BJ (cell line): ENCODE results near the gene CLSTN2. TPM values are rescaled to one million over a fixed set of nuclear protein-coding genes. Genes with fewer than 3 reads are reported as not detected.

ENCODE experiments used
- CTCF ChIA-PET: fragments of 350-600 bp; formaldehyde crosslinking; extraction: SDS; loops from one replicate; lab custom pipeline; 2021; ENCODE audit warnings: antibody characterized with exemption, inconsistent platforms; lab: Yijun Ruan, JAX
- POLR2A ChIA-PET: fragments of 300-600 bp; sonication (Branson Sonifier 250); formaldehyde crosslinking; extraction: SDS; loops from one replicate; lab custom pipeline; 2021; ENCODE audit warnings: antibody characterized with exemption; lab: Charles Lee
- DNase-seq: peaks from one replicate; pipeline ENCODE4 v3.0.0-alpha.2; 2011; ENCODE audit warnings: low read depth
- H3K27me3 ChIP-seq: 2 replicates; pipeline ENCODE4 v1.6.0; 2011; ENCODE audit warnings: low read length; ENCODE audit not compliant: control insufficient read depth, insufficient read depth
- H3K36me3 ChIP-seq: 2 replicates; pipeline ENCODE4 v1.5.1; 2011; ENCODE audit warnings: low read length; ENCODE audit not compliant: control insufficient read depth, insufficient read depth
- H3K4me3 ChIP-seq: 2 replicates; pipeline ENCODE4 v1.5.1; 2011; ENCODE audit warnings: low read depth, mild to moderate bottlenecking, control low read depth, low read length
- CTCF ChIP-seq: IDR thresholded peaks from 2 replicates; pipeline ENCODE4 v1.5.1; 2011; ENCODE audit warnings: low read depth, mild to moderate bottlenecking, control low read depth, inconsistent platforms, low read length, moderate library complexity; ENCODE audit not compliant: insufficient read depth
- polyA plus RNA-seq: library from polyadenylated mRNA; depleted of rRNA; stranded (reverse); fragments of >200 nt; gene quantifications from 2 replicates; pipeline ENCODE4 v1.2.3, GENCODE V29; 2011

CLSTN2 gene
- polyA plus RNA-seq, 1 experiment = 1.8 TPM

- DNase-seq = no peak
Observed at GRCh38 chr3:140571836-140572235, 636.9 kb downstream of the CLSTN2 start.

GRCh38 chr3:140572334-140572733, 637.3 kb downstream of the CLSTN2 start:
- TF ChIP-seq CTCF = no peak
- ChIA-PET CTCF (no interaction called here), POLR2A (no interaction called here)
- Histone ChIP-seq H3K27me3 (no peaks in the 10 kb centered on the region), H3K36me3 (no peaks in the 10 kb centered on the region), H3K4me3 (no peak overlapping the region)
- no peak for DNase-seq

More at GRCh38 chr3:140571836-140572235, 636.9 kb downstream of the CLSTN2 start:
- CTCF ChIA-PET = no interaction called here
- Histone ChIP-seq H3K36me3 (no peaks in the 10 kb centered on the region), H3K27me3 (no peaks in the 10 kb centered on the region), H3K4me3 (no peak overlapping the region)
- no peak for TF ChIP-seq CTCF
- POLR2A ChIA-PET = no interaction called here

GRCh38 chr3:140573011-140573410, 638.0 kb downstream of the CLSTN2 start:
- Histone ChIP-seq H3K4me3 (no peak overlapping the region), H3K27me3 (no peaks in the 10 kb centered on the region), H3K36me3 (no peaks in the 10 kb centered on the region)
- no peak for DNase-seq
- TF ChIP-seq CTCF = no peak
- POLR2A ChIA-PET = no interaction called here
- CTCF ChIA-PET = no interaction called here

GRCh38 chr3:140574375-140574774, 639.4 kb downstream of the CLSTN2 start:
- Histone ChIP-seq H3K27me3 (no peaks in the 10 kb centered on the region), H3K4me3 (no peak overlapping the region), H3K36me3 (no peaks in the 10 kb centered on the region)
- no peak for TF ChIP-seq CTCF
- ChIA-PET CTCF (no interaction called here), POLR2A (no interaction called here)
- DNase-seq = no peak

GRCh38 chr3:140576449-140576848, 641.5 kb downstream of the CLSTN2 start:
- ChIA-PET CTCF (interaction anchor here (1.7 kb wide), 1 partner anchor 11 kb away, joined by 3 read pairs; no protein-coding TSS in a partner anchor), POLR2A (no interaction called here)
- no peak for DNase-seq
- no peak for TF ChIP-seq CTCF
- Histone ChIP-seq H3K36me3 (no peaks in the 10 kb centered on the region), H3K27me3 (no peaks in the 10 kb centered on the region), H3K4me3 (no peak overlapping the region)
